Thyroid gland (tissue), 4 donors: ENCODE results near the gene ABCC8.

Experiments used
- CTCF ChIP-seq, 6 experiments: fragments of 200-600 bp in 3 of 6; fragments of 450-650 bp in 3 of 6; sonication (generic) in 3 of 6; IDR thresholded peaks; one replicate each; pipeline ENCODE4 v1.5.1; 2016 to 2019; ENCODE audit warnings: antibody characterized with exemption in 6 of 6, mild to moderate bottlenecking in 2 of 6, inconsistent platforms in 1 of 6, moderate library complexity in 1 of 6
- POLR2A ChIP-seq, 2 donors: fragments of 450-650 bp; IDR thresholded peaks; one replicate each; pipeline ENCODE4 v1.6.1; 2017; ENCODE audit warnings: antibody characterized with exemption in 2 of 2, mild to moderate bottlenecking in 2 of 2, moderate library complexity in 1 of 2

- no peak for TF ChIP-seq POLR2A (IDR thresholded peaks at IDR 0.05)
- no peak for TF ChIP-seq CTCF (IDR thresholded peaks at IDR 0.05)
Observed at GRCh38 chr11:17369684-17370243, 106.9 kb downstream of the ABCC8 start.
